ENCODE results near the gene DDX24. TPM values are rescaled to one million over a fixed set of nuclear protein-coding genes. Genes with fewer than 3 reads are reported as not detected.

DDX24 gene
- polyA plus RNA-seq, 3 donors, result 51.2 to 68.0 (median 53.8) TPM

DNA sequence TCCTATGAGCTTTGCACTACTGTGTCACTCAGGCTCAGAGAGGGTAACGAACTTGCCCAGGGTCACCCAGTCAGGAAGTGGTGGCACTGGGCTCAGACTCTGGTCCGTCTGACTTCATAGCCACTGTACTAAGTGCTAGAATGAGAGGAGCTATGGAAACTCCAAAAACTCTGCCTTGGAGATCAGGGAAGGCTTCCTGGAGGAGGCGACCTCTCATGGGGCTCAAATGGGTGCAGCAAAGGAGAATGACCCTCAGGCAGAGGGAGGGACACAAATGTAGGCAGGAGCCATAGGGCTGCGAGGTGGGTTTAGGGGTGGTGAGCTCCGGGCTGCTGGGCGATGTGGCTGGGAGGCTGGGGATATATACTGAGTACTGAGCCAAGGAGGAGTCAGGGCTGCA lies 80.7 kb downstream of the DDX24 start:
- H3K79me2 ChIP-seq (ENCODE audit: insufficient read depth, low read length), result no peaks in the 10 kb centered on the region
- H3K9me3 ChIP-seq (replicated peaks in 1 of 2; ENCODE audit: control insufficient read depth in 1 of 2, insufficient read depth in 1 of 2, low read length in 2 of 2), result no peaks in the 10 kb centered on the region
- intact Hi-C loops (cut with micrococcal nuclease), result no loop called here
- no peak overlapping the region for H3K4me2 ChIP-seq (replicated peaks; ENCODE audit: extremely low read depth, low read length, poor library complexity, severe bottlenecking)
- TF ChIP-seq, protein P1, sequence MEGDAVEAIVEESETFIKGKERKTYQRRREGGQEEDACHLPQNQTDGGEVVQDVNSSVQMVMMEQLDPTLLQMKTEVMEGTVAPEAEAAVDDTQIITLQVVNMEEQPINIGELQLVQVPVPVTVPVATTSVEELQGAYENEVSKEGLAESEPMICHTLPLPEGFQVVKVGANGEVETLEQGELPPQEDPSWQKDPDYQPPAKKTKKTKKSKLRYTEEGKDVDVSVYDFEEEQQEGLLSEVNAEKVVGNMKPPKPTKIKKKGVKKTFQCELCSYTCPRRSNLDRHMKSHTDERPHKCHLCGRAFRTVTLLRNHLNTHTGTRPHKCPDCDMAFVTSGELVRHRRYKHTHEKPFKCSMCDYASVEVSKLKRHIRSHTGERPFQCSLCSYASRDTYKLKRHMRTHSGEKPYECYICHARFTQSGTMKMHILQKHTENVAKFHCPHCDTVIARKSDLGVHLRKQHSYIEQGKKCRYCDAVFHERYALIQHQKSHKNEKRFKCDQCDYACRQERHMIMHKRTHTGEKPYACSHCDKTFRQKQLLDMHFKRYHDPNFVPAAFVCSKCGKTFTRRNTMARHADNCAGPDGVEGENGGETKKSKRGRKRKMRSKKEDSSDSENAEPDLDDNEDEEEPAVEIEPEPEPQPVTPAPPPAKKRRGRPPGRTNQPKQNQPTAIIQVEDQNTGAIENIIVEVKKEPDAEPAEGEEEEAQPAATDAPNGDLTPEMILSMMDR (IDR thresholded peaks at IDR 0.05), result no peak
- no peak overlapping the region for H3K27ac ChIP-seq (ENCODE audit: low read depth in 1 of 2, low read length in 2 of 2)
- H3K9ac ChIP-seq (ENCODE audit: insufficient read depth, low read length, poor library complexity, severe bottlenecking), result no peak overlapping the region
- no peaks in the 10 kb centered on the region for H3K36me3 ChIP-seq (replicated peaks in 1 of 2; ENCODE audit: control insufficient read depth in 1 of 2, insufficient read depth in 2 of 2, low read length in 2 of 2)
- WGBS (ENCODE audit: insufficient coverage), result 92% methylated on average over 6 of the region's 6 CpGs
- H3K27ac Mint-ChIP-seq, result no peak overlapping the region
- no peak overlapping the region for H3K4me3 ChIP-seq (replicated peaks in 1 of 3; ENCODE audit: low read depth in 2 of 3, low read length in 3 of 3)
- H2AFZ ChIP-seq (ENCODE audit: insufficient read depth, low read depth, low read length, poor library complexity, severe bottlenecking), result no peak overlapping the region
- H3K4me1 Mint-ChIP-seq, result peaks cover 4% of the 10 kb centered on the region
- H3K36me3 Mint-ChIP-seq, result no peaks in the 10 kb centered on the region
- DNase-seq, result no peak
- no peaks in the 10 kb centered on the region for H4K20me1 ChIP-seq (ENCODE audit: insufficient read depth, low read length)
- H3K4me1 ChIP-seq (ENCODE audit: control insufficient read depth in 1 of 2, insufficient read depth in 2 of 2, low read length in 2 of 2), result no peaks in the 10 kb centered on the region
- H3K9me3 Mint-ChIP-seq, result no peaks in the 10 kb centered on the region
- H3K27me3 Mint-ChIP-seq (ENCODE audit: low read depth in 3 of 3), result peaks cover 9 to 25% (median 15%) of the 10 kb centered on the region in 3 donors
- no peaks in the 10 kb centered on the region for H3K27me3 ChIP-seq (ENCODE audit: control insufficient read depth in 2 of 2, insufficient read depth in 2 of 2, low read length in 2 of 2)
- H3K4me3 Mint-ChIP-seq, result no peak overlapping the region

DNA sequence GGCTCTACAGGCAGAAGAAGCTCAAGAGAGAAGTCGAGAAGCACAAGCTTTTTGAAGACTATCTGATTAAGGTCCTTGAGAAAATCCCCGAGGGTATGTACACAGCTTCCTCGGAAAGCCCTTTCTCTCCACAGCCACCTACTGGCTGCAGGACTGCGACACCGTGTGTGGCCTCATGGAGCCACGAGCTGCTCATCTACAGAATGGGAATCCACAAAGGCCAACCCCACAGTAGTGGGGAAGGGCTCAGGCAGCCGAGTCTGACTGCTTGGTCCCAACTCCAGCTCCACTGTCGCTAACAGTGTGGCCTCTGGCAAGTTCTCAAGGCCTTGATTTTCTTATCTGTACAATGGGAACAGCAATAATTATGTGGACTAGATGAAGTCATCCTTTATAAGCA lies 81.4 kb downstream of the DDX24 start:
- no peak overlapping the region for H3K4me3 Mint-ChIP-seq
- H3K36me3 ChIP-seq (replicated peaks in 1 of 2; ENCODE audit: control insufficient read depth in 1 of 2, insufficient read depth in 2 of 2, low read length in 2 of 2), result no peaks in the 10 kb centered on the region
- peaks cover 4% of the 10 kb centered on the region for H3K4me1 Mint-ChIP-seq
- no peak overlapping the region for H3K9ac ChIP-seq (ENCODE audit: insufficient read depth, low read length, poor library complexity, severe bottlenecking)
- no peaks in the 10 kb centered on the region for H3K4me1 ChIP-seq (ENCODE audit: control insufficient read depth in 1 of 2, insufficient read depth in 2 of 2, low read length in 2 of 2)
- intact Hi-C loops (cut with micrococcal nuclease), result no loop called here
- no peak overlapping the region for H2AFZ ChIP-seq (ENCODE audit: insufficient read depth, low read depth, low read length, poor library complexity, severe bottlenecking)
- H3K27me3 Mint-ChIP-seq (ENCODE audit: low read depth in 3 of 3), result peaks cover 11 to 30% (median 15%) of the 10 kb centered on the region in 3 donors
- H4K20me1 ChIP-seq (ENCODE audit: insufficient read depth, low read length), result no peaks in the 10 kb centered on the region
- TF ChIP-seq, protein P1 (IDR thresholded peaks at IDR 0.05), result no peak
- no peak for DNase-seq
- H3K9me3 Mint-ChIP-seq, result no peaks in the 10 kb centered on the region
- no peak overlapping the region for H3K4me2 ChIP-seq (replicated peaks; ENCODE audit: extremely low read depth, low read length, poor library complexity, severe bottlenecking)
- WGBS (ENCODE audit: insufficient coverage), result 80% methylated on average over 3 of the region's 8 CpGs
- no peaks in the 10 kb centered on the region for H3K36me3 Mint-ChIP-seq
- H3K79me2 ChIP-seq (ENCODE audit: insufficient read depth, low read length), result no peaks in the 10 kb centered on the region
- no peak overlapping the region for H3K27ac ChIP-seq (ENCODE audit: low read depth in 1 of 2, low read length in 2 of 2)
- no peaks in the 10 kb centered on the region for H3K9me3 ChIP-seq (replicated peaks in 1 of 2; ENCODE audit: control insufficient read depth in 1 of 2, insufficient read depth in 1 of 2, low read length in 2 of 2)
- no peaks in the 10 kb centered on the region for H3K27me3 ChIP-seq (ENCODE audit: control insufficient read depth in 2 of 2, insufficient read depth in 2 of 2, low read length in 2 of 2)
- H3K27ac Mint-ChIP-seq, result no peak overlapping the region
- no peak overlapping the region for H3K4me3 ChIP-seq (replicated peaks in 1 of 3; ENCODE audit: low read depth in 2 of 3, low read length in 3 of 3)

Measured in CD14-positive monocyte (primary cell).